Panc1 (cell line): ENCODE data around the gene ATP13A4.

Experiments used
- POLR2AphosphoS5 ChIP-seq: IDR thresholded peaks from 2 replicates; pipeline ENCODE4 v1.6.1; 2012; ENCODE audit warnings: mild to moderate bottlenecking, low read depth, low read length, moderate library complexity
- SIN3A ChIP-seq: IDR thresholded peaks from 2 replicates; pipeline ENCODE4 v1.6.1; 2012; ENCODE audit warnings: low read depth, mild to moderate bottlenecking, low read length, moderate library complexity, borderline replicate concordance; ENCODE audit not compliant: insufficient read depth
- TF ChIP-seq, protein P1 (sequence below): fragments of 450-650 bp; IDR thresholded peaks from 2 replicates; pipeline ENCODE4 v1.5.1; 2017; ENCODE audit warnings: mild to moderate bottlenecking

- TF ChIP-seq, protein P1, sequence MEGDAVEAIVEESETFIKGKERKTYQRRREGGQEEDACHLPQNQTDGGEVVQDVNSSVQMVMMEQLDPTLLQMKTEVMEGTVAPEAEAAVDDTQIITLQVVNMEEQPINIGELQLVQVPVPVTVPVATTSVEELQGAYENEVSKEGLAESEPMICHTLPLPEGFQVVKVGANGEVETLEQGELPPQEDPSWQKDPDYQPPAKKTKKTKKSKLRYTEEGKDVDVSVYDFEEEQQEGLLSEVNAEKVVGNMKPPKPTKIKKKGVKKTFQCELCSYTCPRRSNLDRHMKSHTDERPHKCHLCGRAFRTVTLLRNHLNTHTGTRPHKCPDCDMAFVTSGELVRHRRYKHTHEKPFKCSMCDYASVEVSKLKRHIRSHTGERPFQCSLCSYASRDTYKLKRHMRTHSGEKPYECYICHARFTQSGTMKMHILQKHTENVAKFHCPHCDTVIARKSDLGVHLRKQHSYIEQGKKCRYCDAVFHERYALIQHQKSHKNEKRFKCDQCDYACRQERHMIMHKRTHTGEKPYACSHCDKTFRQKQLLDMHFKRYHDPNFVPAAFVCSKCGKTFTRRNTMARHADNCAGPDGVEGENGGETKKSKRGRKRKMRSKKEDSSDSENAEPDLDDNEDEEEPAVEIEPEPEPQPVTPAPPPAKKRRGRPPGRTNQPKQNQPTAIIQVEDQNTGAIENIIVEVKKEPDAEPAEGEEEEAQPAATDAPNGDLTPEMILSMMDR: no peak
- no peak for TF ChIP-seq SIN3A
- TF ChIP-seq POLR2AphosphoS5: no peak
Observed at GRCh38 chr3:193595939-193596487, 41.3 kb upstream of the ATP13A4 start.
